ACHN (cell line): ENCODE data around the gene CEP57.
A peak's percentile ranks its signal among the peaks of the same experiment; 100 is the strongest.
"Not testable (repeated sequence)": the region's sequence is repeated elsewhere in the genome, so short reads cannot be mapped to it uniquely, and the experiment has no call there.

Experiments
- DNase-seq: peaks from one replicate; pipeline ENCODE4 v3.0.0-alpha.2; 2015
- in situ Hi-C: cut with HindIII; loops from 2 replicates; pipeline ENCODE4 v1.10.0; 2017; ENCODE audit warnings: low sequenced_read_pairs, low pct_ligation_motif_present, low pct_unique_long_range_greater_than_20kb

CEP57 gene

GRCh38 chr11:95794086-95794485 lies 3.8 kb downstream of the CEP57 start:
- in situ Hi-C loops: no loop called here
- no peak for DNase-seq

GRCh38 chr11:95795627-95796295 lies 5.5 kb downstream of the CEP57 start:
- in situ Hi-C loops: no loop called here
- DNase-seq: no peak

- no peak for DNase-seq
- in situ Hi-C loops: no loop called here
Measured at GRCh38 chr11:95796501-95796900, 6.2 kb downstream of the CEP57 start.

GRCh38 chr11:95799546-95799945 lies 9.2 kb downstream of the CEP57 start:
- no peak for DNase-seq
- in situ Hi-C loops: no loop called here

- no peak for DNase-seq
- in situ Hi-C loops: no loop called here
Measured at GRCh38 chr11:95800438-95800837, 10.1 kb downstream of the CEP57 start.

- in situ Hi-C loops: no loop called here
- DNase-seq: no peak
Measured at GRCh38 chr11:95802806-95803205, 12.5 kb downstream of the CEP57 start.

GRCh38 chr11:95803973-95804372 lies 13.7 kb downstream of the CEP57 start:
- no peak for DNase-seq
- in situ Hi-C loops: no loop called here

- in situ Hi-C loops: no loop called here
- no peak for DNase-seq
Measured at GRCh38 chr11:95805869-95806268, 15.6 kb downstream of the CEP57 start.

GRCh38 chr11:95806464-95806863 lies 16.2 kb downstream of the CEP57 start:
- in situ Hi-C loops, DNase-seq: not testable (repeated sequence)

GRCh38 chr11:95811052-95811451 lies 20.8 kb downstream of the CEP57 start:
- DNase-seq, in situ Hi-C loops: not testable (repeated sequence)

GRCh38 chr11:95816037-95816436 lies 25.7 kb downstream of the CEP57 start:
- in situ Hi-C loops: no loop called here
- DNase-seq: no peak

- DNase-seq: peak; percentile 16
Measured at GRCh38 chr11:95821640-95822039, 31.3 kb downstream of the CEP57 start.

GRCh38 chr11:95827696-95828095 lies 37.4 kb downstream of the CEP57 start:
- in situ Hi-C loops: no loop called here

More at GRCh38 chr11:95821640-95822039, 31.3 kb downstream of the CEP57 start:
- in situ Hi-C loops: no loop called here

GRCh38 chr11:95829580-95830259 lies 39.4 kb downstream of the CEP57 start:
- in situ Hi-C loops: no loop called here
- DNase-seq: peak; percentile 11

More at GRCh38 chr11:95827696-95828095, 37.4 kb downstream of the CEP57 start:
- no peak for DNase-seq

GRCh38 chr11:95831198-95831883 lies 41.0 kb downstream of the CEP57 start:
- peak; percentile 56 for DNase-seq
- in situ Hi-C loops: no loop called here

- DNase-seq: no peak
- in situ Hi-C loops: no loop called here
Measured at GRCh38 chr11:95832763-95833162, 42.5 kb downstream of the CEP57 start.

- in situ Hi-C loops: no loop called here
- DNase-seq: no peak
Measured at GRCh38 chr11:95833378-95833777, 43.1 kb downstream of the CEP57 start.

- in situ Hi-C loops: no loop called here
- DNase-seq: no peak
Measured at GRCh38 chr11:95835351-95835750, 45.1 kb downstream of the CEP57 start.

- DNase-seq: peak; percentile 80
- in situ Hi-C loops: no loop called here
Measured at GRCh38 chr11:95835768-95836488, 45.6 kb downstream of the CEP57 start.
